ENCODE data around the gene SSC5D.
"Not testable (repeated sequence)": the region's sequence is repeated elsewhere in the genome, so short reads cannot be mapped to it uniquely, and the experiment has no call there.

SSC5D gene

GRCh38 chr19:55525289-55526101 is 37.3 kb downstream of the SSC5D start:
- Mint-ChIP-seq H3K9me3 (no peaks in the 10 kb centered on the region), H3K4me3 (no peak overlapping the region), H3K4me1 (no peaks in the 10 kb centered on the region), H3K36me3 (no peaks in the 10 kb centered on the region), H3K27ac (no peak overlapping the region)
- DNase-seq (ENCODE audit: low spot score in 2 of 2) = no peak
- ATAC-seq = no peak

GRCh38 chr19:55526216-55527196 is 38.3 kb downstream of the SSC5D start:
- DNase-seq (ENCODE audit: low spot score in 2 of 2) = no peak
- ATAC-seq = no peak
- no peaks in the 10 kb centered on the region for H3K4me1 Mint-ChIP-seq
- H3K36me3 Mint-ChIP-seq = no peaks in the 10 kb centered on the region
- H3K27ac Mint-ChIP-seq = no peak overlapping the region
- no peaks in the 10 kb centered on the region for H3K9me3 Mint-ChIP-seq
- H3K4me3 Mint-ChIP-seq = no peak overlapping the region

GRCh38 chr19:55527197-55528029 is 39.2 kb downstream of the SSC5D start:
- DNase-seq (ENCODE audit: low spot score in 2 of 2) (no peak), ATAC-seq (no peak)
- Mint-ChIP-seq H3K36me3 (no peaks in the 10 kb centered on the region), H3K27ac (no peak overlapping the region), H3K9me3 (no peaks in the 10 kb centered on the region), H3K4me1 (no peaks in the 10 kb centered on the region), H3K4me3 (no peak overlapping the region)

GRCh38 chr19:55528030-55528803 is 40.0 kb downstream of the SSC5D start:
- Mint-ChIP-seq H3K36me3 (no peaks in the 10 kb centered on the region), H3K4me3 (no peak overlapping the region), H3K4me1 (no peaks in the 10 kb centered on the region), H3K9me3 (no peaks in the 10 kb centered on the region), H3K27ac (no peak overlapping the region)
- ATAC-seq (no peak), DNase-seq (ENCODE audit: low spot score in 2 of 2) (no peak)

GRCh38 chr19:55529636-55530234 is 41.5 kb downstream of the SSC5D start:
- H3K4me3 Mint-ChIP-seq = no peak overlapping the region
- H3K4me1 Mint-ChIP-seq = no peaks in the 10 kb centered on the region
- H3K9me3 Mint-ChIP-seq = no peaks in the 10 kb centered on the region
- no peaks in the 10 kb centered on the region for H3K36me3 Mint-ChIP-seq
- DNase-seq (ENCODE audit: low spot score in 2 of 2) (no peak), ATAC-seq (no peak)
- H3K27ac Mint-ChIP-seq = no peak overlapping the region

GRCh38 chr19:55530996-55531395 is 42.8 kb downstream of the SSC5D start:
- Mint-ChIP-seq H3K9me3 (no peaks in the 10 kb centered on the region), H3K4me3 (no peak overlapping the region), H3K36me3 (no peaks in the 10 kb centered on the region), H3K4me1 (no peaks in the 10 kb centered on the region), H3K27ac (no peak overlapping the region)
- DNase-seq (ENCODE audit: low spot score in 2 of 2) (no peak), ATAC-seq (no peak)

- not testable (repeated sequence) for H3K36me3 Mint-ChIP-seq; H3K9me3 Mint-ChIP-seq; H3K27ac Mint-ChIP-seq; ATAC-seq; H3K4me3 Mint-ChIP-seq; H3K4me1 Mint-ChIP-seq; DNase-seq (ENCODE audit: low spot score in 2 of 2)
Measured at GRCh38 chr19:55534280-55534679, 46.0 kb downstream of the SSC5D start.

- DNase-seq (ENCODE audit: low spot score in 2 of 2) (no peak), ATAC-seq (no peak)
- Mint-ChIP-seq H3K4me1 (no peaks in the 10 kb centered on the region), H3K4me3 (no peak overlapping the region), H3K36me3 (no peaks in the 10 kb centered on the region), H3K9me3 (no peaks in the 10 kb centered on the region), H3K27ac (no peak overlapping the region)
Measured at GRCh38 chr19:55535173-55535964, 47.1 kb downstream of the SSC5D start.

- no peak overlapping the region for H3K4me3 Mint-ChIP-seq
- H3K9me3 Mint-ChIP-seq = no peaks in the 10 kb centered on the region
- ATAC-seq (no peak), DNase-seq (ENCODE audit: low spot score in 2 of 2) (no peak)
- H3K36me3 Mint-ChIP-seq = no peaks in the 10 kb centered on the region
- H3K4me1 Mint-ChIP-seq = no peaks in the 10 kb centered on the region
- H3K27ac Mint-ChIP-seq = no peak overlapping the region
Measured at GRCh38 chr19:55535965-55536350, 47.7 kb downstream of the SSC5D start.

GRCh38 chr19:55536366-55536765 is 48.1 kb downstream of the SSC5D start:
- ATAC-seq = no peak
- Mint-ChIP-seq H3K27ac (no peak overlapping the region), H3K36me3 (no peaks in the 10 kb centered on the region)

GRCh38 chr19:55536951-55537740 is 48.9 kb downstream of the SSC5D start, which contains the start of gene SBK2:
Gene SBK2, minus strand, starts transcription at chr19:55537133. Its CDS starts 839 bp downstream, at chr19:55536294.
- no peak within 1 kb of the TSS for H3K27ac Mint-ChIP-seq
- H3K36me3 Mint-ChIP-seq = no peaks in the 10 kb centered on the region
- no peaks in the 10 kb centered on the region for H3K9me3 Mint-ChIP-seq
- H3K4me1 Mint-ChIP-seq = no peaks in the 10 kb centered on the region
- no peak within 1 kb of the TSS for H3K4me3 Mint-ChIP-seq
- DNase-seq (ENCODE audit: low spot score in 2 of 2) (no peak), ATAC-seq (no peak)

More at GRCh38 chr19:55536366-55536765, 48.1 kb downstream of the SSC5D start:
- H3K9me3 Mint-ChIP-seq = no peaks in the 10 kb centered on the region
- no peaks in the 10 kb centered on the region for H3K4me1 Mint-ChIP-seq
- H3K4me3 Mint-ChIP-seq = no peak overlapping the region
- DNase-seq (ENCODE audit: low spot score in 2 of 2) = no peak

GRCh38 chr19:55537741-55538111 is 49.5 kb downstream of the SSC5D start:
- Mint-ChIP-seq H3K4me3 (no peak overlapping the region), H3K4me1 (no peaks in the 10 kb centered on the region), H3K27ac (no peak overlapping the region), H3K36me3 (no peaks in the 10 kb centered on the region), H3K9me3 (no peaks in the 10 kb centered on the region)
- DNase-seq (ENCODE audit: low spot score in 2 of 2) (no peak), ATAC-seq (no peak)

GRCh38 chr19:55538132-55538531 is 49.9 kb downstream of the SSC5D start:
- Mint-ChIP-seq H3K4me3 (no peak overlapping the region), H3K4me1 (no peaks in the 10 kb centered on the region), H3K27ac (no peak overlapping the region), H3K9me3 (no peaks in the 10 kb centered on the region), H3K36me3 (no peaks in the 10 kb centered on the region)
- no peak for DNase-seq (ENCODE audit: low spot score in 2 of 2)
- no peak for ATAC-seq
